Frontal cortex (tissue), 4 donors: ENCODE measurements around the gene BEST2. TPM values are rescaled to one million over a fixed set of nuclear protein-coding genes. Genes with fewer than 3 reads are reported as not detected.

Experiments
- DNase-seq, 2 donors: peaks; one replicate each; pipeline ENCODE4 v3.0.0; 2012; ENCODE audit warnings: low spot score in 2 of 2
- FAIRE-seq: peaks from 2 replicates; lab custom pipeline; 2012; peaks lifted over from hg19 to GRCh38; lab: Jason Lieb, UNC
- total RNA-seq: library from RNA; depleted of rRNA; stranded (reverse); fragments of >200 nt; gene quantifications from one replicate; pipeline ENCODE4 v1.2.3, GENCODE V29; 2014
- donor health status: control.
- donor health status: control.
- donor health status: control.

BEST2 gene
- total RNA-seq, 1 donor from 2014 or later, result not detected

GRCh38 chr19:12784871-12785430 lies 33.4 kb downstream of the BEST2 start:
- DNase-seq, result no peak
- FAIRE-seq, result no peak

- DNase-seq (no peak), FAIRE-seq (no peak)
Observed at GRCh38 chr19:12785431-12786031, 33.9 kb downstream of the BEST2 start.

GRCh38 chr19:12786141-12786870 lies 34.7 kb downstream of the BEST2 start:
- FAIRE-seq (no peak), DNase-seq (no peak)

- FAIRE-seq (no peak), DNase-seq (no peak)
Observed at GRCh38 chr19:12786952-12787351, 35.4 kb downstream of the BEST2 start.

GRCh38 chr19:12787458-12787857 lies 35.9 kb downstream of the BEST2 start:
- FAIRE-seq, result no peak
- DNase-seq, result no peak

- FAIRE-seq, result no peak
- no peak for DNase-seq
Observed at GRCh38 chr19:12788042-12788681, 36.6 kb downstream of the BEST2 start.

GRCh38 chr19:12788682-12789097 lies 37.1 kb downstream of the BEST2 start:
- peak in 1 of 2 donors; percentile 70 for DNase-seq
- FAIRE-seq, result no peak

GRCh38 chr19:12789098-12789903 lies 37.7 kb downstream of the BEST2 start:
- no peak for FAIRE-seq

GRCh38 chr19:12789904-12790619 lies 38.5 kb downstream of the BEST2 start:
- FAIRE-seq (no peak), DNase-seq (peak; percentile 95)

More at GRCh38 chr19:12789098-12789903, 37.7 kb downstream of the BEST2 start:
- no peak for DNase-seq

- FAIRE-seq, result no peak
- peak in 1 of 2 donors; percentile 35 for DNase-seq
Observed at GRCh38 chr19:12790628-12791344, 39.2 kb downstream of the BEST2 start.

- FAIRE-seq (no peak), DNase-seq (peak; percentile 89 to 96)
Observed at GRCh38 chr19:12791345-12792050, 39.9 kb downstream of the BEST2 start, which contains the start of gene JUNB. TSS of gene JUNB (plus strand) at chr19:12791486. CDS start at chr19:12791772, 286 bp downstream.

- DNase-seq, result peak; percentile 43 to 65
- FAIRE-seq, result no peak
Observed at GRCh38 chr19:12792051-12792852, 40.7 kb downstream of the BEST2 start.

- no peak for FAIRE-seq
Observed at GRCh38 chr19:12792853-12793289, 41.3 kb downstream of the BEST2 start.

GRCh38 chr19:12793290-12794195 lies 42.0 kb downstream of the BEST2 start:
- no peak for FAIRE-seq
- DNase-seq, result peak; percentile 97 to 100

More at GRCh38 chr19:12792853-12793289, 41.3 kb downstream of the BEST2 start:
- no peak for DNase-seq

GRCh38 chr19:12794196-12794941 lies 42.8 kb downstream of the BEST2 start:
- DNase-seq (no peak), FAIRE-seq (no peak)
